Transverse colon (tissue), 3 donors: ENCODE data around the gene TST.

ENCODE experiments used
- POLR2A ChIP-seq: fragments of 450-650 bp; IDR thresholded peaks from one replicate; pipeline ENCODE4 v1.6.1; 2016; ENCODE audit warnings: antibody characterized with exemption, mild to moderate bottlenecking, moderate library complexity
- TF ChIP-seq, protein P1 (sequence below), 5 experiments: fragments of 200-600 bp in 3 of 5; fragments of 450-650 bp in 2 of 5; sonication (generic) in 3 of 5; IDR thresholded peaks; 1 replicate in 2 of 5; 2 replicates in 3 of 5; pipeline ENCODE4 v1.5.1; 2016 to 2017; ENCODE audit warnings: antibody characterized with exemption in 5 of 5, inconsistent platforms in 3 of 5, mild to moderate bottlenecking in 2 of 5, moderate library complexity in 1 of 5

DNA sequence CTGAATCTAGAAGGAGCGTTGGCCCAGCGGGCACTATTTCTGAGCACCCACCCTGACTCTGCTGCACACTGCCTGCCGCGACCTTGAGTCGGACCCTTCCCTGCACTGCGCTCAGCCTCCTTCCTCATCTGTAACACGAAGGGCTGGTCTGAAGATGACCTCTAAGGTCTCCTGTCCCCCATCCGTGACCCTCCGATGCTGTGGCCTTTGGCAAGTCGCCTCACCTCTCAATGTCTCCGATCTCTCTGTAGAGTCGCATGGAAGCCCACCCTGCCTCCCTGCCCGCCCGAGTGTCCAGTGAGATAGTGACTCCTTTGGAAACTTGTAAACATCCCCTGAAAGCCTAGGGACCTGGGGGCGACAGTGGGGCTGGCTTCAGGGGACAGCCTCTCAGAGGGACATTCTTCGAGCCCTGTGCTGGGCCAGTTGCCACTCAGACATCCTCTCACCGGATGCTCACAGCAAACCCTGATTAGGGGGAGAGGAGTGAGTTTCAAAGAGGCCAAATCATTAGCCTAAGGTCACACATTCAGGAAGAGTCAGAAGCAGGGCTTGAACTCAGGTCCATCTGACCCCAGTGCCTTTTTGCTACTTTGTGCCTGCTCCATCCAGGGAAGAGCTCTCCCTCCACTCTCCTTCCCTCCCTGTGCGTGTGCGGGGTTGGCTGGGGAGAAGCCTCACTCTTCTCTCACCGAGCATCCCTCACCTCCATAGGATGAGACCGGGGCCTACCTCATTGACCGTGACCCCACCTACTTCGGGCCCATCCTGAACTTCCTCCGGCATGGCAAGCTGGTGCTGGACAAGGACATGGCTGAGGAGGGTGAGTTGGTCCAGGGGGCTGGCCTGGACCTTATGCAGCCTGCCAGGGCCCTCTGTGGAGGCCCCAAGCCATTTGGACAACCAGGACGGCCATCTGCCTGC, 33.4 kb upstream of the TST start:
- TF ChIP-seq, protein P1, sequence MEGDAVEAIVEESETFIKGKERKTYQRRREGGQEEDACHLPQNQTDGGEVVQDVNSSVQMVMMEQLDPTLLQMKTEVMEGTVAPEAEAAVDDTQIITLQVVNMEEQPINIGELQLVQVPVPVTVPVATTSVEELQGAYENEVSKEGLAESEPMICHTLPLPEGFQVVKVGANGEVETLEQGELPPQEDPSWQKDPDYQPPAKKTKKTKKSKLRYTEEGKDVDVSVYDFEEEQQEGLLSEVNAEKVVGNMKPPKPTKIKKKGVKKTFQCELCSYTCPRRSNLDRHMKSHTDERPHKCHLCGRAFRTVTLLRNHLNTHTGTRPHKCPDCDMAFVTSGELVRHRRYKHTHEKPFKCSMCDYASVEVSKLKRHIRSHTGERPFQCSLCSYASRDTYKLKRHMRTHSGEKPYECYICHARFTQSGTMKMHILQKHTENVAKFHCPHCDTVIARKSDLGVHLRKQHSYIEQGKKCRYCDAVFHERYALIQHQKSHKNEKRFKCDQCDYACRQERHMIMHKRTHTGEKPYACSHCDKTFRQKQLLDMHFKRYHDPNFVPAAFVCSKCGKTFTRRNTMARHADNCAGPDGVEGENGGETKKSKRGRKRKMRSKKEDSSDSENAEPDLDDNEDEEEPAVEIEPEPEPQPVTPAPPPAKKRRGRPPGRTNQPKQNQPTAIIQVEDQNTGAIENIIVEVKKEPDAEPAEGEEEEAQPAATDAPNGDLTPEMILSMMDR (IDR thresholded peaks at IDR 0.05): no peak
- no peak for TF ChIP-seq POLR2A
